ENCODE results near the gene ZFP36L1.

ZFP36L1 gene

GRCh38 chr14:68828698-68829097, 35.8 kb upstream of the ZFP36L1 start:
- Histone ChIP-seq H3K27me3 (replicated peaks in 2 of 5; ENCODE audit: control insufficient read depth in 4 of 5, insufficient read depth in 5 of 5, low read length in 4 of 5) (no peaks in the 10 kb centered on the region), H3K9me3 (ENCODE audit: control extremely low read depth in 1 of 5, control insufficient read depth in 4 of 5, insufficient read depth in 2 of 5, low read depth in 1 of 5, low read length in 4 of 5) (peaks cover 0 to 3% (median 0%) of the 10 kb centered on the region in 5 experiments), H3K36me3 (ENCODE audit: control insufficient read depth in 4 of 4, insufficient read depth in 4 of 4, low read length in 3 of 4) (no peaks in the 10 kb centered on the region), H3K4me1 (ENCODE audit: control extremely low read depth in 1 of 4, control insufficient read depth in 4 of 4, insufficient read depth in 4 of 4, low read length in 3 of 4) (peaks cover 0 to 3% (median 0%) of the 10 kb centered on the region in 4 experiments), H3K27ac (ENCODE audit: insufficient read depth in 1 of 2, low read depth in 1 of 2, low read length in 2 of 2, poor library complexity in 1 of 2, severe bottlenecking in 2 of 2) (no peak overlapping the region), H3K4me3 (ENCODE audit: control insufficient read depth in 1 of 7, extremely low read depth in 1 of 7, insufficient read depth in 4 of 7, low read depth in 2 of 7, low read length in 6 of 7) (no peak overlapping the region)
- DNase-seq: no peak
- CTCF ChIA-PET: interaction anchor here (1.0 to 3.3 kb wide), 5 partner anchors 12 to 943 kb away, joined by 3 to 13 read pairs (median 4); no protein-coding TSS in a partner anchor
- POLR2A ChIA-PET: interaction anchor here (0.7 kb wide), 1 partner anchor 270 kb away, joined by 4 read pairs; no protein-coding TSS in a partner anchor

- DNase-seq: no peak
Observed at GRCh38 chr14:68825729-68826128, 32.9 kb upstream of the ZFP36L1 start.

GRCh38 chr14:68824517-68825347, 31.9 kb upstream of the ZFP36L1 start:
- 56% methylated on average over 8 of the region's 11 CpGs for WGBS (ENCODE audit: insufficient coverage)
- Histone ChIP-seq H3K4me1 (ENCODE audit: control extremely low read depth in 1 of 4, control insufficient read depth in 4 of 4, insufficient read depth in 4 of 4, low read length in 3 of 4) (peaks cover 3 to 31% (median 23%) of the 10 kb centered on the region in 4 experiments), H3K4me3 (ENCODE audit: control insufficient read depth in 1 of 7, extremely low read depth in 1 of 7, insufficient read depth in 4 of 7, low read depth in 2 of 7, low read length in 6 of 7) (no peak overlapping the region), H3K27me3 (replicated peaks in 2 of 5; ENCODE audit: control insufficient read depth in 4 of 5, insufficient read depth in 5 of 5, low read length in 4 of 5) (no peaks in the 10 kb centered on the region), H3K27ac (ENCODE audit: insufficient read depth in 1 of 2, low read depth in 1 of 2, low read length in 2 of 2, poor library complexity in 1 of 2, severe bottlenecking in 2 of 2) (no peak overlapping the region), H3K36me3 (ENCODE audit: control insufficient read depth in 4 of 4, insufficient read depth in 4 of 4, low read length in 3 of 4) (no peaks in the 10 kb centered on the region), H3K9me3 (ENCODE audit: control extremely low read depth in 1 of 5, control insufficient read depth in 4 of 5, insufficient read depth in 2 of 5, low read depth in 1 of 5, low read length in 4 of 5) (no peaks in the 10 kb centered on the region)
- CTCF ChIA-PET: interaction anchor here (1.0 to 2.1 kb wide), 8 partner anchors 8 to 990 kb away, joined by 3 to 10 read pairs (median 6); no protein-coding TSS in a partner anchor
- POLR2A ChIA-PET: no interaction called here
- DNase-seq: no peak

More at GRCh38 chr14:68825729-68826128, 32.9 kb upstream of the ZFP36L1 start:
- POLR2A ChIA-PET: no interaction called here
- Histone ChIP-seq H3K27ac (ENCODE audit: insufficient read depth in 1 of 2, low read depth in 1 of 2, low read length in 2 of 2, poor library complexity in 1 of 2, severe bottlenecking in 2 of 2) (no peak overlapping the region), H3K36me3 (ENCODE audit: control insufficient read depth in 4 of 4, insufficient read depth in 4 of 4, low read length in 3 of 4) (no peaks in the 10 kb centered on the region), H3K4me1 (ENCODE audit: control extremely low read depth in 1 of 4, control insufficient read depth in 4 of 4, insufficient read depth in 4 of 4, low read length in 3 of 4) (peaks cover 0 to 21% (median 13%) of the 10 kb centered on the region in 4 experiments), H3K27me3 (replicated peaks in 2 of 5; ENCODE audit: control insufficient read depth in 4 of 5, insufficient read depth in 5 of 5, low read length in 4 of 5) (no peaks in the 10 kb centered on the region), H3K9me3 (ENCODE audit: control extremely low read depth in 1 of 5, control insufficient read depth in 4 of 5, insufficient read depth in 2 of 5, low read depth in 1 of 5, low read length in 4 of 5) (no peaks in the 10 kb centered on the region), H3K4me3 (ENCODE audit: control insufficient read depth in 1 of 7, extremely low read depth in 1 of 7, insufficient read depth in 4 of 7, low read depth in 2 of 7, low read length in 6 of 7) (no peak overlapping the region)
- CTCF ChIA-PET: interaction anchor here (0.6 to 2.4 kb wide), 9 partner anchors 8 to 991 kb away, joined by 3 to 10 read pairs (median 3); no protein-coding TSS in a partner anchor
- 100% methylated on average over 2 of the region's 3 CpGs for WGBS (ENCODE audit: insufficient coverage)

DNA sequence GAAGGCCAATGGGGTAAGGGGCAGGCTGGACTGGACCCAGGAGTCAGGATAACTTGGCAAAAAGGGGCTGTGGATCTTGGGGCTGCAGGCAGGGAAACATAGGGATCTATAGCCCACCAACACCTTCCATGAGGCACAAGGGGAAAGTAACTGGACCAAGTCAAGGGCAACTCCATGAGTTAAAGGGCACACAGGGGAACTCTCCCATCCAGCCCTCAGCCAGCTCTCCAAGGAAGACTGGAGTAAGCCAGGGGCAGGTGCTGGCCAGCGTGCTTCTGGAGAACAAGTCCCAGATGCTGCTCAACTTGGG, 31.3 kb upstream of the ZFP36L1 start:
- POLR2A ChIA-PET: no interaction called here

DNA sequence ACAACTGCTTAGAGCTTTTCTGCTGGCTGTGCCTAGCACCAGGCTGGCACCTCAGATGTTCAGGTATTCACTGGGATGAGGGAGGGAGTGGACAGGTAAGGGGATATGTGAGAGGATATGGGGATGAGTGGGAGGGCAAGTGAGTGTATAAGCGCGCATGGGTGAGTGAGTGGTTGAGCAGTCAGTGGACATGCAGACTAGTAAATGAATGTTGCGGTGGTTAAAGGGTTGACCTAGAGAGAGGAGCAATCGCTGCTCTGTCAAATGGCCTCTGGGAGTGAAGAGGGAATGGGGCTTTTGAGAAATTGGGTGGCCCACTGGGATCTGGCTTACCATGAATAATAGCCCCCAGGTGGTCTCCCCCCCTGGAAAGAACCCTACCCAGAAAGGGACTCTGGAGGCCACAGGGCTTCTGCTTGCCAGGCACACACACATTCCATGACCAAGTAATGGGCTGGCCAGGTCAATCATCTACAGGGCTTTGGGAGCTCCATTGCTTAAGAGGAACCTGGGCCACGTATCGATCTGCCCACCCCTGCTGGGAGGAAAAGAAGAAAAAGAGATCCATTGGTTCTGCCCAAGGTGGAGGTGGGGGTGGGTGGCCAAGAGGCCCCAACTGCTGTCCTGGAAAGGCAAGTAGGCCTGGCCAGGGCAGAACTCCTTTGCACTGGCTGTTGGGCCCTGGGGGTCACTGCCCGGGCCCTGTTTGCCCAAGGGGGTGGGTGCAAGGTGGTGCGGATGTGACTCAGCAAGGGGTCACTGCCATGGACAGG, 30.8 kb upstream of the ZFP36L1 start:
- H3K4me3 ChIP-seq (ENCODE audit: control insufficient read depth in 1 of 7, extremely low read depth in 1 of 7, insufficient read depth in 4 of 7, low read depth in 2 of 7, low read length in 6 of 7): no peak overlapping the region
- WGBS (ENCODE audit: insufficient coverage): 98% methylated on average over 6 of the region's 8 CpGs
- no peaks in the 10 kb centered on the region for H3K27me3 ChIP-seq (replicated peaks in 2 of 5; ENCODE audit: control insufficient read depth in 4 of 5, insufficient read depth in 5 of 5, low read length in 4 of 5)
- no peak for DNase-seq
- ChIA-PET POLR2A (interaction anchor here (0.6 kb wide), 1 partner anchor 28 kb away, joined by 3 read pairs; no protein-coding TSS in a partner anchor), CTCF (interaction anchor here (0.5 to 2.1 kb wide), 5 partner anchors 12 to 990 kb away, joined by 3 to 7 read pairs (median 5); no protein-coding TSS in a partner anchor)
- no peaks in the 10 kb centered on the region for H3K36me3 ChIP-seq (ENCODE audit: control insufficient read depth in 4 of 4, insufficient read depth in 4 of 4, low read length in 3 of 4)
- H3K27ac ChIP-seq (ENCODE audit: insufficient read depth in 1 of 2, low read depth in 1 of 2, low read length in 2 of 2, poor library complexity in 1 of 2, severe bottlenecking in 2 of 2): no peak overlapping the region
- H3K9me3 ChIP-seq (ENCODE audit: control extremely low read depth in 1 of 5, control insufficient read depth in 4 of 5, insufficient read depth in 2 of 5, low read depth in 1 of 5, low read length in 4 of 5): no peaks in the 10 kb centered on the region
- H3K4me1 ChIP-seq (ENCODE audit: control extremely low read depth in 1 of 4, control insufficient read depth in 4 of 4, insufficient read depth in 4 of 4, low read length in 3 of 4): peaks cover 3 to 34% (median 29%) of the 10 kb centered on the region in 4 experiments

More for the DNA sequence above, 31.3 kb upstream of the ZFP36L1 start:
- Histone ChIP-seq H3K4me3 (ENCODE audit: control insufficient read depth in 1 of 7, extremely low read depth in 1 of 7, insufficient read depth in 4 of 7, low read depth in 2 of 7, low read length in 6 of 7) (no peak overlapping the region), H3K27ac (ENCODE audit: insufficient read depth in 1 of 2, low read depth in 1 of 2, low read length in 2 of 2, poor library complexity in 1 of 2, severe bottlenecking in 2 of 2) (no peak overlapping the region), H3K36me3 (ENCODE audit: control insufficient read depth in 4 of 4, insufficient read depth in 4 of 4, low read length in 3 of 4) (no peaks in the 10 kb centered on the region), H3K9me3 (ENCODE audit: control extremely low read depth in 1 of 5, control insufficient read depth in 4 of 5, insufficient read depth in 2 of 5, low read depth in 1 of 5, low read length in 4 of 5) (no peaks in the 10 kb centered on the region), H3K27me3 (replicated peaks in 2 of 5; ENCODE audit: control insufficient read depth in 4 of 5, insufficient read depth in 5 of 5, low read length in 4 of 5) (no peaks in the 10 kb centered on the region), H3K4me1 (ENCODE audit: control extremely low read depth in 1 of 4, control insufficient read depth in 4 of 4, insufficient read depth in 4 of 4, low read length in 3 of 4) (peaks cover 3 to 34% (median 28%) of the 10 kb centered on the region in 4 experiments)
- CTCF ChIA-PET: interaction anchor here (0.5 to 2.1 kb wide), 4 partner anchors 13 to 890 kb away, joined by 3 to 6 read pairs (median 5); no protein-coding TSS in a partner anchor
- WGBS (ENCODE audit: insufficient coverage): 90% methylated on average over 1 of the region's 1 CpG
- no peak for DNase-seq

- H3K9me3 ChIP-seq (ENCODE audit: control extremely low read depth in 1 of 5, control insufficient read depth in 4 of 5, insufficient read depth in 2 of 5, low read depth in 1 of 5, low read length in 4 of 5): no peaks in the 10 kb centered on the region
- DNase-seq: no peak
- H3K4me3 ChIP-seq (ENCODE audit: control insufficient read depth in 1 of 7, extremely low read depth in 1 of 7, insufficient read depth in 4 of 7, low read depth in 2 of 7, low read length in 6 of 7): no peak overlapping the region
- peaks cover 3 to 34% (median 29%) of the 10 kb centered on the region in 4 experiments for H3K4me1 ChIP-seq (ENCODE audit: control extremely low read depth in 1 of 4, control insufficient read depth in 4 of 4, insufficient read depth in 4 of 4, low read length in 3 of 4)
- WGBS (ENCODE audit: insufficient coverage): 97% methylated on average over 4 of the region's 4 CpGs
- H3K36me3 ChIP-seq (ENCODE audit: control insufficient read depth in 4 of 4, insufficient read depth in 4 of 4, low read length in 3 of 4): no peaks in the 10 kb centered on the region
- ChIA-PET CTCF (interaction anchor here (0.6 to 9.1 kb wide), 4 partner anchors 20 to 989 kb away, joined by 3 to 62 read pairs (median 6); partner anchors contain the start of gene ZFP36L1), POLR2A (interaction anchor here (0.6 kb wide), 1 partner anchor 27 kb away, joined by 3 read pairs; no protein-coding TSS in a partner anchor)
- H3K27ac ChIP-seq (ENCODE audit: insufficient read depth in 1 of 2, low read depth in 1 of 2, low read length in 2 of 2, poor library complexity in 1 of 2, severe bottlenecking in 2 of 2): no peak overlapping the region
- no peaks in the 10 kb centered on the region for H3K27me3 ChIP-seq (replicated peaks in 2 of 5; ENCODE audit: control insufficient read depth in 4 of 5, insufficient read depth in 5 of 5, low read length in 4 of 5)
Observed at GRCh38 chr14:68822926-68823325, 30.1 kb upstream of the ZFP36L1 start.
